HFFc6 (cell line): ENCODE results near the gene ATP2B2. TPM values are rescaled to one million over a fixed set of nuclear protein-coding genes. Genes with fewer than 3 reads are reported as not detected.

Experiments used
- DNase-seq: peaks from one replicate; pipeline ENCODE4 v3.0.0-alpha.2; 2018
- H3K27ac Mint-ChIP-seq: 2 replicates; pipeline ENCODE4 v1.8.0; 2020; ENCODE audit warnings: mild to moderate bottlenecking, mixed read lengths
- H3K27me3 Mint-ChIP-seq: 2 replicates; pipeline ENCODE4 v1.8.0; 2021; ENCODE audit warnings: mild to moderate bottlenecking, moderate library complexity, mixed read lengths; ENCODE audit not compliant: insufficient read depth
- H3K36me3 Mint-ChIP-seq: 2 replicates; pipeline ENCODE4 v1.8.0; 2021; ENCODE audit warnings: low read depth, mixed read lengths
- H3K4me1 Mint-ChIP-seq: 2 replicates; pipeline ENCODE4 v1.8.0; 2020; ENCODE audit warnings: low read depth, mixed read lengths
- H3K4me3 Mint-ChIP-seq: 2 replicates; pipeline ENCODE4 v1.8.0; 2020; ENCODE audit warnings: mild to moderate bottlenecking, moderate library complexity, mixed read lengths
- H3K9me3 Mint-ChIP-seq: 2 replicates; pipeline ENCODE4 v1.8.0; 2020; ENCODE audit warnings: mild to moderate bottlenecking, mixed read lengths
- total RNA-seq, 6 experiments: library from RNA; stranded (reverse); fragmentation: NEBNext Ultra II Directional; extraction: Animal tissue kit (Norgen Biotek cat#: 25700); gene quantifications; 2 replicates in 1 of 6; 3 replicates in 5 of 6; pipeline ENCODE4 v1.2.3, GENCODE V29; 2021
- TF ChIP-seq, protein P1 (sequence below): fragments of 200-600 bp; sonication (generic); IDR thresholded peaks from 2 replicates; pipeline ENCODE4 v1.5.0; 2021; ENCODE audit warnings: antibody characterized with exemption, mild to moderate bottlenecking

Gene ATP2B2
- total RNA-seq, 6 experiments from 2014 or later, result not detected

DNA sequence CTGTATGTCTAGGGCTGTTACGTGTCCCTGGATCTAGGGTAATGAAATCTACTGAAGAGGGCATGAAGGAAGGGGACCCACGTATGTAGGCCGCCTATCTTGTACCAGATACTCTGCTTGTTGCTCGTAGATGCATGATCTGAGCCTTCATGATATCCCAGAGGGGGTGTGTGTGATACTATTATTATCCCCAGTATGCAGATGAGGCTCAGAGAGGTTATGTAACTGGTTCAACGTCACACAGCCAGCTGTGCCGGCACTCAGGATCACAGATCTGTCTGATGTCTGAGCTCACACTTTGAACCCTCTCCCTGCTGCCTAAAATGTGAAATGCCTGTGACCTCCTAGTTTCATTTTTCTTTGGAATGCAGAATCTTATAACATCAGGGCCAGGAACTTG lies 148.3 kb downstream of the ATP2B2 start:
- H3K36me3 Mint-ChIP-seq, result no peaks in the 10 kb centered on the region
- H3K27ac Mint-ChIP-seq, result peak overlapping the region; percentile 83
- 0 out of 2 replicates have a peak overlapping the region, but pooled peaks have one; percentile 8 for H3K4me3 Mint-ChIP-seq
- no peaks in the 10 kb centered on the region for H3K9me3 Mint-ChIP-seq
- no peak for DNase-seq
- H3K4me1 Mint-ChIP-seq, result peaks cover 59% of the 10 kb centered on the region
- H3K27me3 Mint-ChIP-seq, result peaks cover 4% of the 10 kb centered on the region
- TF ChIP-seq, protein P1, sequence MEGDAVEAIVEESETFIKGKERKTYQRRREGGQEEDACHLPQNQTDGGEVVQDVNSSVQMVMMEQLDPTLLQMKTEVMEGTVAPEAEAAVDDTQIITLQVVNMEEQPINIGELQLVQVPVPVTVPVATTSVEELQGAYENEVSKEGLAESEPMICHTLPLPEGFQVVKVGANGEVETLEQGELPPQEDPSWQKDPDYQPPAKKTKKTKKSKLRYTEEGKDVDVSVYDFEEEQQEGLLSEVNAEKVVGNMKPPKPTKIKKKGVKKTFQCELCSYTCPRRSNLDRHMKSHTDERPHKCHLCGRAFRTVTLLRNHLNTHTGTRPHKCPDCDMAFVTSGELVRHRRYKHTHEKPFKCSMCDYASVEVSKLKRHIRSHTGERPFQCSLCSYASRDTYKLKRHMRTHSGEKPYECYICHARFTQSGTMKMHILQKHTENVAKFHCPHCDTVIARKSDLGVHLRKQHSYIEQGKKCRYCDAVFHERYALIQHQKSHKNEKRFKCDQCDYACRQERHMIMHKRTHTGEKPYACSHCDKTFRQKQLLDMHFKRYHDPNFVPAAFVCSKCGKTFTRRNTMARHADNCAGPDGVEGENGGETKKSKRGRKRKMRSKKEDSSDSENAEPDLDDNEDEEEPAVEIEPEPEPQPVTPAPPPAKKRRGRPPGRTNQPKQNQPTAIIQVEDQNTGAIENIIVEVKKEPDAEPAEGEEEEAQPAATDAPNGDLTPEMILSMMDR, result no peak

DNA sequence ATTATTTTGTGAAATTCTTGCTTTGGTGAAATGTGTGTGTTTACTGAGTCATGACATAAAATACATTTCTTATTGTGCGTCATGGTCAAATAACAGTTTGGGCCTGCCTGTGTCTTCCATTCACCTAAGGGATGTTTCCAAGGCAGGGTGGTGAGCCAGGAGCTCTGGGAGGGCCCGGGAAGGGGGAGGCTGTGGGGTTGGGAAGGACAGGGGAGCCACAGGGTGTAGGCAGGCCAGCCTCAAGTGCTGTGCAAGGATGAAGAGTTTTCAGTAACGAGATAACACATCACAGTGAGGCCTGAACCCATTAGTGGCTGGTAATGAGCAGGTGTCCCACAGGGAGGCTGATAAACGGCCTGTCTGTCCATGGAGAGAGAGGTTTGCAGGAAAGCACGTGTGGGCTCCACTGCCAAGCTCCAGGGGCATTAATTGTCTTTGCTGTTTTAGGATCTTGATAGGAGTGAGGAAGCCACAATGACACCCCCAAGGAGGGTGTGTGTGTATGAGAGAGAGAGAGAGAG lies 148.9 kb downstream of the ATP2B2 start:
- H3K36me3 Mint-ChIP-seq, result no peaks in the 10 kb centered on the region
- H3K4me1 Mint-ChIP-seq, result peaks cover 65% of the 10 kb centered on the region
- H3K27me3 Mint-ChIP-seq, result peaks cover 4% of the 10 kb centered on the region
- H3K27ac Mint-ChIP-seq, result peak overlapping the region; percentile 83
- 0 out of 2 replicates have a peak overlapping the region, but pooled peaks have one; percentile 2 for H3K4me3 Mint-ChIP-seq
- DNase-seq, result no peak
- no peaks in the 10 kb centered on the region for H3K9me3 Mint-ChIP-seq
- TF ChIP-seq, protein P1, result no peak

DNA sequence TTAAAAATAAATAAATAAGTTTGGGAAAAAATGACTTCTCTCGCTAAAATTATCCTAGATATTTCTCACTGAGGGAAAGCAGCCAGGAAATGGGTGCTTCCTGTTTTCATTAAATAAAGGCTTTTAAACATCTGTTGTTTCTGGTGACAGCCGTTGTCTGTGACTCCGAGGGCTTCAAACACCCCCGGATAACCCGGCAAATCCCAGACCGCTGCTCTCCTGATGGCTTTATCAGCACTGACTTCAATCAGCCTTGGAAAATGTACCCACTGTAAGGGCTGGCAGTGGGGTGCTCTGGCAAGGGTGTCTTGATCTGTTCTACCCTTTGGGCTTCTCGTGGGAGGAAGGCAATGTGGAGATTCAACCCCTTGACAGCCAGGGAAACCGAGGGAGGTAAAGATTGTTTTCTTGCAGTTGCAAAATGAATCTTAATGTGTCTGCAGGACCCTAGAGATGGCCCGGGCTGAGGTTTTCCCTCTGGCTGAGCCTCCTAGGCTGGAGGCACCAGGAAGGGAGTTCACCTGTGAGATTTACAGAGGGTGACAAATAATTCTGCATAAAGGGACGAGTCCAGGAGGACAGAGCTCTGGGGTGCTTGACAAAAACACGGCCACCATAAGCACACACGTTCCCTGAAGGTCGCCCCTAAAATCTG lies 150.9 kb downstream of the ATP2B2 start:
- H3K4me1 Mint-ChIP-seq, result peaks cover 70% of the 10 kb centered on the region
- peak overlapping the region; percentile 50 for H3K27ac Mint-ChIP-seq
- no peaks in the 10 kb centered on the region for H3K9me3 Mint-ChIP-seq
- H3K4me3 Mint-ChIP-seq, result peak overlapping the region; percentile 44
- DNase-seq, result no peak
- no peaks in the 10 kb centered on the region for H3K36me3 Mint-ChIP-seq
- TF ChIP-seq, protein P1, result no peak
- no peaks in the 10 kb centered on the region; the same call in none of the 2 replicates for H3K27me3 Mint-ChIP-seq

DNA sequence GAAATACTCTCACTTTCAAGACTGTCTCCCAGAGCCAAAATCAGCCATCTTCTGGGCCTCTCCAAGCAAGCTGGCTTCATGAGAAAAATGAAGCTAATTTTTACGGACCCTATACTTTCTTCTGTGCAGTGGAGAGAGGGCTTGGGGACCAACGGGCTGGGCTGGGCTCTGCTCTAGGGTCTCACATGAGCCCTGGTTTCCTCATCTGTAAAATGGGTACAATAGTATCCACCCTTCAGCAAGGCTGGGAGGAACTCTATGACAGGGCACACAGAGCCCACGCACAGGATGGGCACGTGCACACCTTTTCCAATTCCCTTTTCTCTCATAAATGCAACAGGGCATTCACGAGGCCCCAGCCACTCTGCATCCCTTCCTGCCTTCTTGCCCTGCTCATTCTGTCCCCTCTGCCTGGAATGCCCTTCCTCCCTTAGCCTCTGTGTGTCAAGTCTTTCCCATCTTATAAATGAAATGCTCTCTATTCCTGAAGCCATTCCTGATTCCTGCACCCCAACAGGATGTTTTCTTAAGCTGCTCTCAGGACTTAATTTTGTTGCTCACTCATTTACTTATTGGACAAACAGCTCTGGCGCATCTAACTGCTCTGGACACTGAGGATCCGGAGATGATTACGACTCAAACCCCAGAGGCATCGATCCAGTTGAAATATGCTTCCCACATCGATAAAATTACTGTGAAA lies 151.6 kb downstream of the ATP2B2 start:
- Mint-ChIP-seq H3K27ac (peak overlapping the region; percentile 50), H3K4me1 (peaks cover 64% of the 10 kb centered on the region), H3K9me3 (no peaks in the 10 kb centered on the region), H3K36me3 (no peaks in the 10 kb centered on the region), H3K4me3 (peak overlapping the region; percentile 44), H3K27me3 (no peaks in the 10 kb centered on the region; the same call in none of the 2 replicates)
- TF ChIP-seq, protein P1, result no peak
- no peak for DNase-seq

DNA sequence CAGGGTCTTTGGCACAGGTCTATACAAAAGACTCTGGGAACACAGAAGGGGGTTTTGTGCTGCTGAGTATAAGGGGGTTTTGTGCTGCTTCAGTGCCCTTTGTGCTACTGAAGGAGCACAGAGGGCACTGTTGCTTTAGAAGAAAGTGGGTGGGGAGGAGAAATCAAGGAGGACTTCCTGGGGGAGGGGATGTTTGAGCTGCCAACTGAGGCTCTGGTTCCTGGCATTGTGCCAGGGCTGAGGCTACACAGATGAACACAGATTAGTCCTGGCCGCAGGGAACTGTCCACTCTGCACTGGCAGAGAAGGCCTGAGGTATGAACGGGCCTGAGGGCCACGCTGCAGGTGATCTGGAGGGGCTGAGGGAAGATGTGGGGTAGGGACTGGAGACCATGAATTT lies 152.2 kb downstream of the ATP2B2 start:
- DNase-seq, result no peak
- H3K36me3 Mint-ChIP-seq, result no peaks in the 10 kb centered on the region
- H3K27ac Mint-ChIP-seq, result peak overlapping the region; percentile 77
- TF ChIP-seq, protein P1, result no peak
- no peaks in the 10 kb centered on the region; the same call in none of the 2 replicates for H3K27me3 Mint-ChIP-seq
- H3K9me3 Mint-ChIP-seq, result no peaks in the 10 kb centered on the region
- H3K4me3 Mint-ChIP-seq, result peak overlapping the region; percentile 41
- peaks cover 63% of the 10 kb centered on the region for H3K4me1 Mint-ChIP-seq
